ENCODE measurements around the gene SPATA6L. TPM values are rescaled to one million over a fixed set of nuclear protein-coding genes. Genes with fewer than 3 reads are reported as not detected.

The SPATA6L gene
- total and polyA plus RNA-seq, 2 experiments from 2014 or later, result 1.7 to 1.9 TPM

GRCh38 chr9:4583001-4583400 lies 83.3 kb downstream of the SPATA6L start (continued):
- TF ChIP-seq ZNF462 (CRISPR knock-in tag; IDR thresholded peaks at IDR 0.05) (no peak), POLR2AphosphoS5 (IDR thresholded peaks at IDR 0.05; ENCODE audit: low read depth) (no peak), NANOG (IDR thresholded peaks at IDR 0.05; ENCODE audit: borderline replicate concordance) (no peak), EZH2 (IDR thresholded peaks at IDR 0.05; ENCODE audit: low read depth, unreplicated experiment) (no peak)

GRCh38 chr9:4581861-4582565 lies 84.3 kb downstream of the SPATA6L start:
- Histone ChIP-seq H3K4me1 (ENCODE audit: insufficient read depth) (peaks cover 3% of the 10 kb centered on the region; the same call in 1 of the 2 replicates), H3K4me3 (no peak overlapping the region), H3K27ac (ENCODE audit: low read depth) (no peak overlapping the region), H2AFZ (no peak overlapping the region), H4K20me1 (replicated peaks; ENCODE audit: insufficient read depth) (no peaks in the 10 kb centered on the region), H3K79me2 (replicated peaks; ENCODE audit: insufficient read depth) (no peaks in the 10 kb centered on the region), H3F3A (replicated peaks; ENCODE audit: low read depth) (no peaks in the 10 kb centered on the region), H3K27me3 (ENCODE audit: insufficient read depth) (no peaks in the 10 kb centered on the region), H3K4me2 (no peak overlapping the region), H3K36me3 (ENCODE audit: insufficient read depth) (no peaks in the 10 kb centered on the region), H3K9me2 (ENCODE audit: insufficient read depth) (no peaks in the 10 kb centered on the region)
- no peak overlapping the region for H3K27ac Mint-ChIP-seq
- no peak overlapping the region for H3K4me3 Mint-ChIP-seq
- H3K4me1 Mint-ChIP-seq, result no peaks in the 10 kb centered on the region
- no peaks in the 10 kb centered on the region for H3K9me3 Mint-ChIP-seq
- no peaks in the 10 kb centered on the region for H3K27me3 Mint-ChIP-seq (ENCODE audit: insufficient read depth, low read depth, poor library complexity)
- ATAC-seq, result no peak
- no peak for DNase-seq (ENCODE audit: low spot score)
- no peaks in the 10 kb centered on the region for H3K36me3 Mint-ChIP-seq (ENCODE audit: low read depth)
- TF ChIP-seq EZH2 (IDR thresholded peaks at IDR 0.05; ENCODE audit: low read depth, unreplicated experiment), result no peak
- TF ChIP-seq ZNF462 (CRISPR knock-in tag; IDR thresholded peaks at IDR 0.05), result no peak
- TF ChIP-seq NANOG (IDR thresholded peaks at IDR 0.05; ENCODE audit: borderline replicate concordance), result no peak
- no peak for TF ChIP-seq POLR2AphosphoS5 (IDR thresholded peaks at IDR 0.05; ENCODE audit: low read depth)
- TF ChIP-seq EZH2phosphoT487 (IDR thresholded peaks at IDR 0.05; ENCODE audit: unreplicated experiment), result no peak
- no peak for TF ChIP-seq JUNB (IDR thresholded peaks at IDR 0.05; ENCODE audit: unreplicated experiment)
- no peak for TF ChIP-seq CREB1 (CRISPR knock-in tag; IDR thresholded peaks at IDR 0.05; ENCODE audit: low read depth)
